ENCODE data around the gene KCNH2.

The KCNH2 gene

GRCh38 chr7:150998341-150998740 is 20.2 kb upstream of the KCNH2 start:
- ChIA-PET CTCF (interaction anchor here (0.9 kb wide), 1 partner anchor 122 kb away, joined by 3 read pairs; no protein-coding TSS in a partner anchor), POLR2A (no interaction called here)
- Histone ChIP-seq H3K36me3 (ENCODE audit: control insufficient read depth in 2 of 2, insufficient read depth in 1 of 2, low read length in 2 of 2) (no peaks in the 10 kb centered on the region), H3K27ac (ENCODE audit: extremely low read depth, low read depth, low read length) (no peak overlapping the region), H3K4me1 (ENCODE audit: control insufficient read depth, insufficient read depth, low read length) (no peaks in the 10 kb centered on the region), H3K4me3 (ENCODE audit: low read depth, low read length) (no peak overlapping the region), H3K9me3 (ENCODE audit: control insufficient read depth, insufficient read depth, low read depth, low read length) (no peaks in the 10 kb centered on the region)
- TF ChIP-seq ZNF585B (tag by site-specific recombination; IDR thresholded peaks at IDR 0.05) (no peak), ZBTB11 (tag by site-specific recombination; conservative IDR thresholded peaks at IDR 0.05; ENCODE audit: low read depth) (no peak), ZNF354C (tag by site-specific recombination; IDR thresholded peaks at IDR 0.05; ENCODE audit: borderline replicate concordance, low read depth) (no peak), TRIM28 (IDR thresholded peaks at IDR 0.05; ENCODE audit: borderline replicate concordance, low read length) (no peak), ZNF148 (tag by site-specific recombination; IDR thresholded peaks at IDR 0.05; ENCODE audit: borderline replicate concordance) (no peak), ZNF621 (tag by site-specific recombination; IDR thresholded peaks at IDR 0.05) (no peak), ZNF555 (tag by site-specific recombination; conservative IDR thresholded peaks at IDR 0.05) (no peak), ZNF155 (tag by site-specific recombination; IDR thresholded peaks at IDR 0.05) (no peak), ZNF747 (tag by site-specific recombination; IDR thresholded peaks at IDR 0.05) (no peak), PRDM6 (tag by site-specific recombination; IDR thresholded peaks at IDR 0.05) (no peak), ZNF184 (tag by site-specific recombination; IDR thresholded peaks at IDR 0.05) (no peak), ZXDB (tag by site-specific recombination; IDR thresholded peaks at IDR 0.05) (no peak), GLIS1 (tag by site-specific recombination; IDR thresholded peaks at IDR 0.05) (no peak), ZNF558 (tag by site-specific recombination; IDR thresholded peaks at IDR 0.05) (no peak), ZBTB7A (tag by site-specific recombination; IDR thresholded peaks at IDR 0.05; ENCODE audit: low read depth) (no peak), ZFP3 (tag by site-specific recombination; IDR thresholded peaks at IDR 0.05; ENCODE audit: low read depth) (no peak), ZNF610 (tag by site-specific recombination; IDR thresholded peaks at IDR 0.05; ENCODE audit: borderline replicate concordance) (no peak)

- Histone ChIP-seq H3K36me3 (ENCODE audit: control insufficient read depth in 2 of 2, insufficient read depth in 1 of 2, low read length in 2 of 2) (no peaks in the 10 kb centered on the region), H3K4me1 (ENCODE audit: control insufficient read depth, insufficient read depth, low read length) (no peaks in the 10 kb centered on the region), H3K4me3 (ENCODE audit: low read depth, low read length) (no peak overlapping the region), H3K27ac (ENCODE audit: extremely low read depth, low read depth, low read length) (no peak overlapping the region), H3K9me3 (ENCODE audit: control insufficient read depth, insufficient read depth, low read depth, low read length) (no peaks in the 10 kb centered on the region)
- TF ChIP-seq ZBTB10 (tag by site-specific recombination; IDR thresholded peaks at IDR 0.05): no peak
- no peak for TF ChIP-seq ZSCAN5A (tag by site-specific recombination; IDR thresholded peaks at IDR 0.05)
- TF ChIP-seq ZNF639 (tag by site-specific recombination; IDR thresholded peaks at IDR 0.05): no peak
- TF ChIP-seq ZNF394 (tag by site-specific recombination; IDR thresholded peaks at IDR 0.05; ENCODE audit: borderline replicate concordance): no peak
- POLR2A ChIA-PET: no interaction called here
- CTCF ChIA-PET: interaction anchor here (0.6 to 0.9 kb wide), 2 partner anchors 121 to 454 kb away, joined by 3 to 4 read pairs; no protein-coding TSS in a partner anchor
Measured at GRCh38 chr7:150997817-150998216, 19.7 kb upstream of the KCNH2 start.

Data from HEK293 (cell line).